Activated CD8-positive, alpha-beta T cell treated with anti-CD3 and anti-CD28 coated beads for 36 hours (primary cell): ENCODE results near the gene COX6B1. TPM values are rescaled to one million over a fixed set of nuclear protein-coding genes. Genes with fewer than 3 reads are reported as not detected.
"Not testable (repeated sequence)": the region's sequence is repeated elsewhere in the genome, so short reads cannot be mapped to it uniquely, and the experiment has no call there.

ENCODE experiments used
- ATAC-seq: fragments of 200-7000 bp; cut with Tn5 transposase; one replicate; pipeline ENCODE4 v1.10.0; 2021; ENCODE audit warnings: mild to moderate bottlenecking, moderate library complexity
- CTCF ChIA-PET: fragments of 350-600 bp; sonication (Branson Sonifier 250); formaldehyde crosslinking; loops from one replicate; lab custom pipeline; 2021; ENCODE audit warnings: antibody characterized with exemption; lab: Charles Lee
- POLR2A ChIA-PET: fragments of 350-600 bp; sonication (Branson Sonifier 250); formaldehyde crosslinking; loops from one replicate; lab custom pipeline; 2021; ENCODE audit warnings: antibody characterized with exemption; lab: Charles Lee
- DNase-seq: peaks from one replicate; pipeline ENCODE4 v3.0.0-alpha.2; 2020
- H3K27ac Mint-ChIP-seq: one replicate; pipeline ENCODE4 v1.8.0; 2021; ENCODE audit warnings: mild to moderate bottlenecking, mixed read lengths
- H3K27me3 Mint-ChIP-seq: one replicate; pipeline ENCODE4 v1.8.0; 2021; ENCODE audit warnings: mixed read lengths
- H3K36me3 Mint-ChIP-seq: one replicate; pipeline ENCODE4 v1.8.0; 2021; ENCODE audit warnings: low read depth, mixed read lengths
- H3K4me1 Mint-ChIP-seq: one replicate; pipeline ENCODE4 v1.8.0; 2021; ENCODE audit warnings: low read depth, mixed read lengths
- H3K4me3 Mint-ChIP-seq: one replicate; pipeline ENCODE4 v1.8.0; 2021; ENCODE audit warnings: mild to moderate bottlenecking, moderate library complexity, mixed read lengths
- H3K9me3 Mint-ChIP-seq: one replicate; pipeline ENCODE4 v1.8.0; 2021; ENCODE audit warnings: mixed read lengths
- intact Hi-C: fragments of 100-400 bp; cut with micrococcal nuclease; formaldehyde crosslinking; loops from one replicate; pipeline ENCODE4 v1.10.0; 2022
- total RNA-seq, 2 experiments: library from RNA; stranded (reverse); gene quantifications; one replicate each; pipeline ENCODE4 v1.2.3, GENCODE V29; 2021
- TF ChIP-seq, protein P1 (sequence below): fragments of 200-600 bp; IDR thresholded peaks from one replicate; pipeline ENCODE4 v1.8.0; 2022; ENCODE audit warnings: antibody characterized with exemption, mild to moderate bottlenecking

The COX6B1 gene, protein sequence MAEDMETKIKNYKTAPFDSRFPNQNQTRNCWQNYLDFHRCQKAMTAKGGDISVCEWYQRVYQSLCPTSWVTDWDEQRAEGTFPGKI
- total RNA-seq: 100 to 1,000 TPM; 432 to 437 TPM

GRCh38 chr19:35648017-35648961 is at the start of gene COX6B1:
COX6B1 (plus strand) TSS chr19:35648323; CDS start chr19:35651244, 2,921 bp downstream.
- ChIA-PET POLR2A (interaction anchor here (0.7 to 1.6 kb wide), 9 partner anchors 9 to 96 kb away, joined by 3 to 8 read pairs (median 3); partner anchors contain the start of gene KMT2B), CTCF (interaction anchor here (0.7 to 2.1 kb wide), 6 partner anchors 9 to 171 kb away, joined by 3 to 10 read pairs (median 4); no protein-coding TSS in a partner anchor)
- H3K27ac Mint-ChIP-seq: peak within 1 kb of the TSS; percentile 93
- H3K36me3 Mint-ChIP-seq: peaks cover 26% of the 10 kb centered on the region
- peak; percentile 97 for DNase-seq
- ATAC-seq: peak; percentile 72
- H3K27me3 Mint-ChIP-seq: no peaks in the 10 kb centered on the region
- H3K4me3 Mint-ChIP-seq: peak within 1 kb of the TSS; percentile 99
- H3K4me1 Mint-ChIP-seq: peaks cover 36% of the 10 kb centered on the region
- TF ChIP-seq, protein P1, sequence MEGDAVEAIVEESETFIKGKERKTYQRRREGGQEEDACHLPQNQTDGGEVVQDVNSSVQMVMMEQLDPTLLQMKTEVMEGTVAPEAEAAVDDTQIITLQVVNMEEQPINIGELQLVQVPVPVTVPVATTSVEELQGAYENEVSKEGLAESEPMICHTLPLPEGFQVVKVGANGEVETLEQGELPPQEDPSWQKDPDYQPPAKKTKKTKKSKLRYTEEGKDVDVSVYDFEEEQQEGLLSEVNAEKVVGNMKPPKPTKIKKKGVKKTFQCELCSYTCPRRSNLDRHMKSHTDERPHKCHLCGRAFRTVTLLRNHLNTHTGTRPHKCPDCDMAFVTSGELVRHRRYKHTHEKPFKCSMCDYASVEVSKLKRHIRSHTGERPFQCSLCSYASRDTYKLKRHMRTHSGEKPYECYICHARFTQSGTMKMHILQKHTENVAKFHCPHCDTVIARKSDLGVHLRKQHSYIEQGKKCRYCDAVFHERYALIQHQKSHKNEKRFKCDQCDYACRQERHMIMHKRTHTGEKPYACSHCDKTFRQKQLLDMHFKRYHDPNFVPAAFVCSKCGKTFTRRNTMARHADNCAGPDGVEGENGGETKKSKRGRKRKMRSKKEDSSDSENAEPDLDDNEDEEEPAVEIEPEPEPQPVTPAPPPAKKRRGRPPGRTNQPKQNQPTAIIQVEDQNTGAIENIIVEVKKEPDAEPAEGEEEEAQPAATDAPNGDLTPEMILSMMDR: no peak
- intact Hi-C loops: no loop called here
- no peaks in the 10 kb centered on the region for H3K9me3 Mint-ChIP-seq

DNA sequence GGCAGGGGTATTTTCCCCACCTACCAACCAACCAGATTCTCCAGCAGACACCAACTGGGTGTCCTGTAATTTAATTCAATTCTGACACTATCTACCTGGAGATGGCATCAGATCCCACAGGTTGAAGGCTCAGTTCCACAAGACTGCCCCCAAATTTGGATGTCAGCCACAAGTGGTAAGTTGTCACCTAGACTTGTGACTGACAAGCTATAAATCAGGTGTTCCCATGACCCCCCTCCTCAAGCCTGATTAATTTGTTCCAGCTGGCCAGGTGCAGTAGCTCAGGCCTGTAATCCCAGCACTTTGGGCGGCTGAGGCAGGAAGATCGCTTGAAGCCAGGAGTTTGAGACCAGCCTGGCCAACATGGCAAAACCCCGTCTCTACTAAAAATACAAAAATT is 46.2 kb upstream of the COX6B1 start:
- Mint-ChIP-seq H3K4me3 (no peak overlapping the region), H3K4me1 (no peaks in the 10 kb centered on the region), H3K27me3 (peaks cover 2% of the 10 kb centered on the region), H3K9me3 (no peaks in the 10 kb centered on the region), H3K36me3 (no peaks in the 10 kb centered on the region), H3K27ac (no peak overlapping the region)
- ATAC-seq (no peak), DNase-seq (no peak)
- ChIA-PET POLR2A (no interaction called here), CTCF (interaction anchor here (0.7 to 1.5 kb wide), 3 partner anchors 10 to 53 kb away, joined by 3 to 8 read pairs (median 4); no protein-coding TSS in a partner anchor)
- intact Hi-C loops: no loop called here
- TF ChIP-seq, protein P1: no peak

DNA sequence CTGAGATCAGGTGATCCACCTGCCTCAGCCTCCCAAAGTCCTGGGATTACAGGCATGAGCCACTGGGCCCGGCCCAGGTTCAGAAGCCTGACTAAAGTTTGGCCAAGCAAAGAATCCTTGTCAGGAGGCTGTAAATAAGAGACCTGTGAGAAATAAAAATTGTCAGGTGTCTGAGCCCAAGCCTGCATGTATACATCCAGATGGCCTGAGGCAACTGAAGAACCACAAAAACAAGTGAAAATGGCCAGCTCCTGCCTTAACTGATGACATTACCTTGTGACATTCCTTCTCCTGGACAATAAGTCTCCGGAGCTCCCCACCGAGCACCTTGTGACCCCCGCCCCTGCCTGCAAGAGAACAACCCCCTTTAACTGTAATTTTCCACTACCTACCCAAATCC is 43.7 kb upstream of the COX6B1 start:
- H3K27me3 Mint-ChIP-seq, POLR2A ChIA-PET, H3K9me3 Mint-ChIP-seq, DNase-seq, H3K4me3 Mint-ChIP-seq, ATAC-seq, H3K27ac Mint-ChIP-seq, H3K4me1 Mint-ChIP-seq, intact Hi-C loops, H3K36me3 Mint-ChIP-seq: not testable (repeated sequence)
- CTCF ChIA-PET: interaction anchor here (0.8 kb wide), 1 partner anchor 56 kb away, joined by 3 read pairs; no protein-coding TSS in a partner anchor

DNA sequence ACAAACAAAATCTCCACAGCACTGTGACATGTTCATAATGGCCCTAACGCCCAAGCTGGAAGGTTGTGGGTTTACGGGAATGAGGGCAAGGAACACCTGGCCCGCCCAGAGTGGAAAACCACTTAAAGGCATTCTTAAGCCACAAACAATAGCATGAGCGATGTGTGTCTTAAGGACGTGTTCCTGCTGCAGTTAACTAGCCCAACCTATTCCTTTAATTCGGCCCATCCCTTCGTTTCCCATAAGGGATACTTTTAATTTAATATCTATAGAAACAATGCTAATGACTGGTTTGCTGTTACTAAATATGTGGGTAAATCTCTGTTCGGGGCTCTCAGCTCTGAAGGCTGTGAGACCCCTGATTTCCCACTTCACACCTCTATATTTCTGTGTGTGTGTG is 41.0 kb upstream of the COX6B1 start:
- H3K4me3 Mint-ChIP-seq, H3K27me3 Mint-ChIP-seq, DNase-seq, intact Hi-C loops, H3K9me3 Mint-ChIP-seq, H3K27ac Mint-ChIP-seq, H3K36me3 Mint-ChIP-seq, ATAC-seq: not testable (repeated sequence)
- CTCF ChIA-PET: interaction anchor here (0.7 kb wide), 1 partner anchor 17 kb away, joined by 3 read pairs; no protein-coding TSS in a partner anchor
- H3K4me1 Mint-ChIP-seq: peaks cover 16% of the 10 kb centered on the region
- POLR2A ChIA-PET: interaction anchor here (0.7 to 1.5 kb wide), 2 partner anchors 10 to 38 kb away, joined by 3 read pairs; no protein-coding TSS in a partner anchor

DNA sequence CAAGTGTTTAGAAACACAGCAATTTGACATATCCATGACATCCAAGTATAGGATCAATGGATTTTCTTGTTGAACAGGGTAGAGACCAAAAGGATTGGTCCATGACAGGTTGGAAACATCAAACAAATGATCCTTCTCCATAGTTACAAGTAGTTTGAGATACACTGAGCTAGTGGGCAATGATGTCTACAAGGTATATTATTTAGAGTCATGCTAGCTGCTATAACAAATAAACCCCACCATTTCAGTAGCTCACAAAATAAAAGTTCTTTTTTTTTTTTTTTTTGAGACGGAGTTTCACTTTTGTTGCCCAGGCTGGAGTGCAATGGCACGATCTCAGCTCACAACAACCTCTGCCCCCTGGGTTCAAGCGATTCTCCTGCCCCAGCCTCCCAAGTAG is 40.5 kb upstream of the COX6B1 start:
- ATAC-seq (no peak), DNase-seq (no peak)
- TF ChIP-seq, protein P1: no peak
- Mint-ChIP-seq H3K4me3 (no peak overlapping the region), H3K9me3 (peaks cover 9% of the 10 kb centered on the region), H3K27me3 (peaks cover 2% of the 10 kb centered on the region), H3K4me1 (peaks cover 17% of the 10 kb centered on the region), H3K27ac (no peak overlapping the region), H3K36me3 (peaks cover 2% of the 10 kb centered on the region)
- CTCF ChIA-PET: interaction anchor here (1.1 to 1.6 kb wide), 3 partner anchors 15 to 97 kb away, joined by 5 to 6 read pairs (median 6); no protein-coding TSS in a partner anchor
- intact Hi-C loops: no loop called here
- POLR2A ChIA-PET: interaction anchor here (1.2 to 1.5 kb wide), 3 partner anchors 9 to 51 kb away, joined by 3 to 5 read pairs (median 3); no protein-coding TSS in a partner anchor
